Tibial artery (tissue), 4 donors: ENCODE results near the gene DBNL.

ENCODE experiments used
- DNase-seq, 2 donors: peaks; one replicate each; pipeline ENCODE4 v3.0.0-alpha.2; 2019
- H3K27ac ChIP-seq, 2 donors: fragments of 200-600 bp; sonication (generic) in 1 of 2; 1 replicate in 1 of 2; 2 replicates in 1 of 2; pipeline ENCODE4 v1.5.1; 2018 to 2019; ENCODE audit warnings: mild to moderate bottlenecking in 1 of 2
- H3K27me3 ChIP-seq, 2 donors: fragments of 200-600 bp; sonication (generic) in 1 of 2; one replicate each; pipeline versions ENCODE4 v1.5.1 to v1.6.0; 2016 to 2019
- H3K36me3 ChIP-seq, 3 donors: fragments of 200-600 bp; sonication (generic) in 2 of 3; one replicate each; pipeline ENCODE4 v1.5.1; 2016 to 2019; ENCODE audit warnings: mild to moderate bottlenecking in 2 of 3
- H3K4me1 ChIP-seq, 4 donors: fragments of 200-600 bp; sonication (generic) in 2 of 4; 1 replicate in 3 of 4; 2 replicates in 1 of 4; pipeline ENCODE4 v1.5.1; 2016 to 2019
- H3K4me3 ChIP-seq, 2 donors: fragments of 200-600 bp; sonication (generic) in 1 of 2; 1 replicate in 1 of 2; 2 replicates in 1 of 2; pipeline ENCODE4 v1.5.1; 2018 to 2019; ENCODE audit warnings: mild to moderate bottlenecking in 2 of 2
- H3K9me3 ChIP-seq, 3 donors: fragments of 200-600 bp; sonication (generic) in 1 of 3; one replicate each; pipeline ENCODE4 v1.5.1; 2016 to 2019
- intact Hi-C: fragments of 100-400 bp; cut with DNase I; formaldehyde crosslinking; loops from one replicate; pipeline ENCODE4 v1.15.0; 2023; ENCODE audit warnings: low total_unique reads
- TF ChIP-seq, protein P1 (sequence below), 2 experiments: fragments of 200-600 bp in 1 of 2; fragments of 450-650 bp in 1 of 2; IDR thresholded peaks; one replicate each; pipeline ENCODE4 v1.5.1; 2017 to 2019; ENCODE audit warnings: antibody characterized with exemption in 2 of 2, mild to moderate bottlenecking in 1 of 2, moderate library complexity in 1 of 2

The DBNL gene

GRCh38 chr7:44060948-44061644 lies 16.6 kb downstream of the DBNL start:
- no peak overlapping the region for H3K4me3 ChIP-seq
- peaks cover 0 to 43% (median 36%) of the 10 kb centered on the region in 4 donors for H3K4me1 ChIP-seq
- DNase-seq: peak; percentile 6 to 47
- H3K27me3 ChIP-seq: no peaks in the 10 kb centered on the region
- H3K36me3 ChIP-seq: peaks cover 41 to 66% (median 58%) of the 10 kb centered on the region in 3 donors
- TF ChIP-seq, protein P1, sequence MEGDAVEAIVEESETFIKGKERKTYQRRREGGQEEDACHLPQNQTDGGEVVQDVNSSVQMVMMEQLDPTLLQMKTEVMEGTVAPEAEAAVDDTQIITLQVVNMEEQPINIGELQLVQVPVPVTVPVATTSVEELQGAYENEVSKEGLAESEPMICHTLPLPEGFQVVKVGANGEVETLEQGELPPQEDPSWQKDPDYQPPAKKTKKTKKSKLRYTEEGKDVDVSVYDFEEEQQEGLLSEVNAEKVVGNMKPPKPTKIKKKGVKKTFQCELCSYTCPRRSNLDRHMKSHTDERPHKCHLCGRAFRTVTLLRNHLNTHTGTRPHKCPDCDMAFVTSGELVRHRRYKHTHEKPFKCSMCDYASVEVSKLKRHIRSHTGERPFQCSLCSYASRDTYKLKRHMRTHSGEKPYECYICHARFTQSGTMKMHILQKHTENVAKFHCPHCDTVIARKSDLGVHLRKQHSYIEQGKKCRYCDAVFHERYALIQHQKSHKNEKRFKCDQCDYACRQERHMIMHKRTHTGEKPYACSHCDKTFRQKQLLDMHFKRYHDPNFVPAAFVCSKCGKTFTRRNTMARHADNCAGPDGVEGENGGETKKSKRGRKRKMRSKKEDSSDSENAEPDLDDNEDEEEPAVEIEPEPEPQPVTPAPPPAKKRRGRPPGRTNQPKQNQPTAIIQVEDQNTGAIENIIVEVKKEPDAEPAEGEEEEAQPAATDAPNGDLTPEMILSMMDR (IDR thresholded peaks at IDR 0.05): no peak
- no peaks in the 10 kb centered on the region for H3K9me3 ChIP-seq
- no peak overlapping the region for H3K27ac ChIP-seq
- intact Hi-C loops: loop anchor here (5.0 kb wide), 1 partner anchor 436 kb away; no protein-coding TSS in a partner anchor

- H3K9me3 ChIP-seq: no peaks in the 10 kb centered on the region
- peaks cover 0 to 49% (median 40%) of the 10 kb centered on the region in 4 donors for H3K4me1 ChIP-seq
- peak in 1 of 2 donors; percentile 23 for DNase-seq
- H3K27me3 ChIP-seq: no peaks in the 10 kb centered on the region
- intact Hi-C loops: loop anchor here (5.0 kb wide), 1 partner anchor 436 kb away; no protein-coding TSS in a partner anchor
- peaks cover 37 to 60% (median 52%) of the 10 kb centered on the region in 3 donors for H3K36me3 ChIP-seq
- H3K4me3 ChIP-seq: no peak overlapping the region
- peak overlapping the region in 1 of 2 donors; percentile 37 for H3K27ac ChIP-seq
- TF ChIP-seq, protein P1 (IDR thresholded peaks at IDR 0.05): no peak
Measured at GRCh38 chr7:44061645-44062179, 17.2 kb downstream of the DBNL start.

- H3K27me3 ChIP-seq: no peaks in the 10 kb centered on the region
- H3K9me3 ChIP-seq: no peaks in the 10 kb centered on the region
- H3K4me1 ChIP-seq: peaks cover 0 to 49% (median 40%) of the 10 kb centered on the region in 4 donors
- peak; percentile 20 to 67 for DNase-seq
- H3K27ac ChIP-seq: peak overlapping the region; percentile 37 to 41
- no peak overlapping the region for H3K4me3 ChIP-seq
- TF ChIP-seq, protein P1 (IDR thresholded peaks at IDR 0.05): no peak
- intact Hi-C loops: loop anchor here (5.0 kb wide), 1 partner anchor 435 kb away; no protein-coding TSS in a partner anchor
- peaks cover 31 to 54% (median 45%) of the 10 kb centered on the region in 3 donors for H3K36me3 ChIP-seq
Measured at GRCh38 chr7:44062180-44062902, 17.8 kb downstream of the DBNL start.

DNA sequence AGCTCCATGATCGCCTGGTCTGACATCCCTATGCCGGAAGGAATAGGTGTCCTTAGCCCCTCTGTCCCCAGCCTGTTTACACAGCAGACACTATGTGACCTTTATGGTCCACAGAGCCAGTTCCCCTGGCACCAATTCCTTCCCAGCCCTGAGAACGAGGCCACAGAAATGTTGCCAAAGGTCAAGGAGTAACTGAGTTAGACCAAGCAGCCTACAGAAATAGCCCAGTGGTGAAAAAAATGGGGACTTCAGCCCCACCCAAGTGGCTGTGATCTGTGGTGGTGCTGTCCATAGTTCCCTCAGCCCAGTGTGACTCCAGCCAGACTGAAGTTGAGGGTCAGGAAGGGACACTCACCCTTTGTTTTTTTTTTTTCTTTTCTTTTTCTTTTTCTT lies 18.4 kb downstream of the DBNL start:
- no peaks in the 10 kb centered on the region for H3K9me3 ChIP-seq
- H3K4me1 ChIP-seq: peaks cover 0 to 49% (median 40%) of the 10 kb centered on the region in 4 donors
- peak in 1 of 2 donors; percentile 69 for DNase-seq
- peak overlapping the region; percentile 37 to 41 for H3K27ac ChIP-seq
- peaks cover 25 to 48% (median 40%) of the 10 kb centered on the region in 3 donors for H3K36me3 ChIP-seq
- H3K27me3 ChIP-seq: no peaks in the 10 kb centered on the region
- H3K4me3 ChIP-seq: no peak overlapping the region
- TF ChIP-seq, protein P1 (IDR thresholded peaks at IDR 0.05): no peak
- intact Hi-C loops: loop anchor here (5.0 kb wide), 1 partner anchor 434 kb away; no protein-coding TSS in a partner anchor

DNA sequence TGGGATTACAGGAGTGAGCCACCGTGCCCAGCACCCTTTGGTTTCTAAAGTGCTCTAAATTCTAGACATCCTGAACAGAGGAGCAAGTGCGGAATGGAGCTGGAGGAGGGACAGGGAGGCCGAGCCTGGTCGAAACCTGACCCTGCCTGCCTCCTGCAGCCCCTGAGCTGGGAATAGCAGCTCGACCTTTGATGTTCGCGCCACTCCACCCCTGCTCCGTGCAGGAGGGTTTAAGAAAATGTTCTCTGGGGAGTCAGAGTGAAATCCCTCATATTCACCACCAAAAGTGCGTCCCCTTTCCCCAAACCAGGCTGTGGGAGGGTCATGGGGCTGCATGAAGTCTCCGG lies 19.0 kb downstream of the DBNL start:
- no peak overlapping the region for H3K4me3 ChIP-seq
- intact Hi-C loops: loop anchor here (5.0 kb wide), 1 partner anchor 434 kb away; no protein-coding TSS in a partner anchor

More for the DNA sequence above, 19.0 kb downstream of the DBNL start:
- TF ChIP-seq, protein P1 (IDR thresholded peaks at IDR 0.05): no peak
- H3K27ac ChIP-seq: peak overlapping the region; percentile 32 to 37
- DNase-seq: peak; percentile 19 to 53
- peaks cover 19 to 42% (median 34%) of the 10 kb centered on the region in 3 donors for H3K36me3 ChIP-seq
- H3K27me3 ChIP-seq: no peaks in the 10 kb centered on the region
- no peaks in the 10 kb centered on the region for H3K9me3 ChIP-seq
- H3K4me1 ChIP-seq: peaks cover 0 to 49% (median 40%) of the 10 kb centered on the region in 4 donors
